Small intestine (tissue), 7 donors: ENCODE results near the gene PPP1R9A. TPM values are rescaled to one million over a fixed set of nuclear protein-coding genes. Genes with fewer than 3 reads are reported as not detected.
A peak's percentile ranks its signal among the peaks of the same experiment; 100 is the strongest.

Source experiments
- DNase-seq, 2 donors: peaks; one replicate each; pipeline versions ENCODE4 v3.0.0 to v3.0.0-alpha.2; 2013
- FAIRE-seq: peaks from 2 replicates; lab custom pipeline; 2012; peaks lifted over from hg19 to GRCh38; lab: Jason Lieb, UNC
- H3K27ac ChIP-seq, 3 donors: one replicate each; pipeline ENCODE4 v1.5.1; 2013; ENCODE audit warnings: low read length in 2 of 3, mild to moderate bottlenecking in 2 of 3, control low read depth in 1 of 3, inconsistent platforms in 1 of 3, low read depth in 1 of 3, moderate library complexity in 1 of 3
- H3K27me3 ChIP-seq, 3 donors: one replicate each; pipeline ENCODE4 v1.6.1; 2013; ENCODE audit warnings: low read length in 3 of 3, inconsistent platforms in 1 of 3; ENCODE audit not compliant: control insufficient read depth in 3 of 3, insufficient read depth in 3 of 3
- H3K36me3 ChIP-seq, 3 donors: one replicate each; pipeline ENCODE4 v1.6.1; 2013; ENCODE audit warnings: low read length in 3 of 3, inconsistent platforms in 1 of 3, low read depth in 1 of 3, mild to moderate bottlenecking in 1 of 3, moderate library complexity in 1 of 3; ENCODE audit not compliant: control insufficient read depth in 3 of 3, insufficient read depth in 2 of 3
- H3K4me1 ChIP-seq, 3 donors: one replicate each; pipeline ENCODE4 v1.6.1; 2013; ENCODE audit warnings: low read length in 2 of 3, inconsistent platforms in 1 of 3, low read depth in 1 of 3, mild to moderate bottlenecking in 1 of 3, moderate library complexity in 1 of 3; ENCODE audit not compliant: control insufficient read depth in 3 of 3, insufficient read depth in 2 of 3
- H3K4me3 ChIP-seq, 3 donors: one replicate each; pipeline ENCODE4 v1.5.1; 2013; ENCODE audit warnings: low read length in 3 of 3, control low read depth in 1 of 3, inconsistent platforms in 1 of 3, low read depth in 1 of 3, mild to moderate bottlenecking in 1 of 3, moderate library complexity in 1 of 3
- H3K9me3 ChIP-seq, 2 donors: one replicate each; pipeline ENCODE4 v1.6.1; 2013; ENCODE audit warnings: low read depth in 1 of 2, low read length in 1 of 2; ENCODE audit not compliant: control insufficient read depth in 2 of 2, insufficient read depth in 1 of 2
- WGBS, 3 donors: extraction: QIAGEN DNeasy Blood & Tissue Kit; methylation state at CpG; one replicate each; pipeline ENCODE4 v1.1.7; 2013; 5-methylcytosine and 5-hydroxymethylcytosine counted together
- polyA plus RNA-seq, 4 donors: library from polyadenylated mRNA; stranded (reverse) in 3 of 4; unstranded in 1 of 4; fragments of 200-250 nt in 3 of 4; fragments of 120-200 nt in 1 of 4; gene quantifications; one replicate each; pipeline versions ENCODE4 v1.2.1 to v1.2.3, GENCODE V29; 2013
- donor health status: healthy with polysubstance abuse.
- donor health status: control.
- donor health status: control.
- donor health status: Bipolar disorder and iron deficiency.
- donor health status: healthy.

Gene PPP1R9A
- polyA plus RNA-seq, 4 donors, result 0.27 to 13.3 (median 1.6) TPM

- no peaks in the 10 kb centered on the region for H3K4me1 ChIP-seq
- no peak for FAIRE-seq
- no peaks in the 10 kb centered on the region for H3K9me3 ChIP-seq
- no peak for DNase-seq
- H3K36me3 ChIP-seq, result no peaks in the 10 kb centered on the region
- no peak overlapping the region for H3K4me3 ChIP-seq
- peaks cover 0 to 3% (median 0%) of the 10 kb centered on the region in 3 donors for H3K27me3 ChIP-seq
- 58 to 93% (median 88%) methylated on average over 1 of the region's 1 CpG for WGBS, 3 donors
- H3K27ac ChIP-seq, result no peak overlapping the region
These were observed 103.9 kb downstream of the PPP1R9A start for GRCh38 chr7:95011146-95011928.

- H3K4me1 ChIP-seq, result no peaks in the 10 kb centered on the region
- no peak overlapping the region for H3K4me3 ChIP-seq
- peaks cover 0 to 3% (median 0%) of the 10 kb centered on the region in 3 donors for H3K27me3 ChIP-seq
- H3K36me3 ChIP-seq, result no peaks in the 10 kb centered on the region
- 67 to 83% (median 77%) methylated on average over 4 of the region's 4 CpGs for WGBS, 3 donors
- FAIRE-seq (no peak), DNase-seq (no peak)
- no peak overlapping the region for H3K27ac ChIP-seq
- H3K9me3 ChIP-seq, result no peaks in the 10 kb centered on the region
These were observed 104.6 kb downstream of the PPP1R9A start for GRCh38 chr7:95011995-95012394.

- 76 to 85% (median 83%) methylated on average over 1 of the region's 1 CpG for WGBS, 3 donors
These were observed 110.6 kb downstream of the PPP1R9A start for GRCh38 chr7:95018021-95018420.

GRCh38 chr7:95026018-95026417 lies 118.6 kb downstream of the PPP1R9A start:
- Histone ChIP-seq H3K27ac (no peak overlapping the region), H3K4me3 (no peak overlapping the region), H3K4me1 (peaks cover 0 to 18% (median 0%) of the 10 kb centered on the region in 3 donors), H3K36me3 (peaks cover 0 to 2% (median 0%) of the 10 kb centered on the region in 3 donors), H3K27me3 (no peaks in the 10 kb centered on the region), H3K9me3 (peaks cover 0 to 17% of the 10 kb centered on the region in 2 donors)
- FAIRE-seq (no peak), DNase-seq (no peak)

More at GRCh38 chr7:95018021-95018420, 110.6 kb downstream of the PPP1R9A start:
- H3K4me3 ChIP-seq, result no peak overlapping the region
- H3K4me1 ChIP-seq, result no peaks in the 10 kb centered on the region
- H3K9me3 ChIP-seq, result no peaks in the 10 kb centered on the region
- no peak for FAIRE-seq
- no peaks in the 10 kb centered on the region for H3K36me3 ChIP-seq
- H3K27me3 ChIP-seq, result no peaks in the 10 kb centered on the region
- no peak for DNase-seq
- no peak overlapping the region for H3K27ac ChIP-seq

GRCh38 chr7:95026421-95027072 lies 119.2 kb downstream of the PPP1R9A start:
- no peak for FAIRE-seq
- no peak for DNase-seq
- 67 to 76% (median 69%) methylated on average over 6 of the region's 6 CpGs for WGBS, 3 donors
- Histone ChIP-seq H3K27me3 (no peaks in the 10 kb centered on the region), H3K4me1 (peaks cover 0 to 18% (median 0%) of the 10 kb centered on the region in 3 donors), H3K9me3 (peaks cover 0 to 17% of the 10 kb centered on the region in 2 donors), H3K27ac (peak overlapping the region in 1 of 3 donors; percentile 66), H3K36me3 (peaks cover 0 to 2% (median 0%) of the 10 kb centered on the region in 3 donors), H3K4me3 (no peak overlapping the region)

GRCh38 chr7:95027234-95027872 lies 120.0 kb downstream of the PPP1R9A start:
- Histone ChIP-seq H3K27ac (peak overlapping the region in 1 of 3 donors; percentile 66), H3K27me3 (no peaks in the 10 kb centered on the region), H3K4me3 (peak overlapping the region in 1 of 3 donors; percentile 8), H3K9me3 (peaks cover 0 to 17% of the 10 kb centered on the region in 2 donors), H3K36me3 (peaks cover 0 to 2% (median 0%) of the 10 kb centered on the region in 3 donors), H3K4me1 (peaks cover 0 to 18% (median 0%) of the 10 kb centered on the region in 3 donors)
- 46 to 69% (median 66%) methylated on average over 11 of the region's 11 CpGs for WGBS, 3 donors
- FAIRE-seq (no peak), DNase-seq (peak; percentile 30 to 47)

GRCh38 chr7:95028683-95029082 lies 121.3 kb downstream of the PPP1R9A start:
- WGBS, 3 donors, result 43 to 66% (median 63%) methylated on average over 1 of the region's 1 CpG

GRCh38 chr7:95035295-95035694 lies 127.9 kb downstream of the PPP1R9A start:
- Histone ChIP-seq H3K4me3 (no peak overlapping the region), H3K4me1 (peaks cover 0 to 2% (median 0%) of the 10 kb centered on the region in 3 donors), H3K27ac (no peak overlapping the region), H3K36me3 (peaks cover 0 to 2% (median 0%) of the 10 kb centered on the region in 3 donors), H3K27me3 (no peaks in the 10 kb centered on the region), H3K9me3 (no peaks in the 10 kb centered on the region)
- FAIRE-seq, result peak; percentile 73
- no peak for DNase-seq

More at GRCh38 chr7:95028683-95029082, 121.3 kb downstream of the PPP1R9A start:
- FAIRE-seq (no peak), DNase-seq (peak; percentile 32 to 48)
- peaks cover 0 to 14% of the 10 kb centered on the region in 2 donors for H3K9me3 ChIP-seq
- peaks cover 0 to 2% (median 0%) of the 10 kb centered on the region in 3 donors for H3K36me3 ChIP-seq
- peaks cover 0 to 18% (median 0%) of the 10 kb centered on the region in 3 donors for H3K4me1 ChIP-seq
- H3K27ac ChIP-seq, result peak overlapping the region in 1 of 3 donors; percentile 66
- no peaks in the 10 kb centered on the region for H3K27me3 ChIP-seq
- H3K4me3 ChIP-seq, result no peak overlapping the region
